Astrocyte (in vitro differentiated cells and primary cell): Measurements from ENCODE around the gene KAT2A. TPM values are rescaled to one million over a fixed set of nuclear protein-coding genes. Genes with fewer than 3 reads are reported as not detected.

ENCODE experiments used
- DNase-seq: peaks from one replicate; pipeline ENCODE4 v3.0.0-alpha.2; 2010; ENCODE audit warnings: low read depth
- FAIRE-seq: peaks from 2 replicates; lab custom pipeline; 2011; peaks lifted over from hg19 to GRCh38; lab: Jason Lieb, UNC
- H2AFZ ChIP-seq: 2 replicates; pipeline ENCODE4 v1.6.0; 2012; ENCODE audit warnings: low read depth, low read length, inconsistent platforms
- H3K27ac ChIP-seq: 2 replicates; pipeline ENCODE4 v1.5.1; 2011; ENCODE audit warnings: low read depth, low read length, inconsistent platforms
- H3K27me3 ChIP-seq: 2 replicates; pipeline ENCODE4 v1.6.0; 2011; ENCODE audit warnings: low read length, inconsistent platforms; ENCODE audit not compliant: insufficient read depth
- H3K36me3 ChIP-seq: 2 replicates; pipeline ENCODE4 v1.5.1; 2011; ENCODE audit warnings: low read length, inconsistent platforms; ENCODE audit not compliant: insufficient read depth
- H3K4me1 ChIP-seq: 2 replicates; pipeline ENCODE4 v1.5.1; 2011; ENCODE audit warnings: low read length, inconsistent platforms; ENCODE audit not compliant: insufficient read depth
- H3K4me2 ChIP-seq: 2 replicates; pipeline ENCODE4 v1.6.0; 2012; ENCODE audit warnings: low read length, inconsistent platforms
- H3K4me3 ChIP-seq: 2 replicates; pipeline ENCODE4 v1.5.1; 2011; ENCODE audit warnings: low read depth, mild to moderate bottlenecking, low read length, inconsistent platforms; ENCODE audit not compliant: insufficient read depth
- H3K79me2 ChIP-seq: 2 replicates; pipeline ENCODE4 v1.6.0; 2012; ENCODE audit warnings: mild to moderate bottlenecking, low read length, inconsistent platforms; ENCODE audit not compliant: insufficient read depth
- H3K9ac ChIP-seq: 2 replicates; pipeline ENCODE4 v1.6.0; 2012; ENCODE audit warnings: mild to moderate bottlenecking, low read length, inconsistent platforms
- H3K9me3 ChIP-seq: 2 replicates; pipeline ENCODE4 v1.5.1; 2012; ENCODE audit warnings: low read depth, mild to moderate bottlenecking, low read length, inconsistent platforms; ENCODE audit not compliant: insufficient read depth
- H4K20me1 ChIP-seq: 2 replicates; pipeline ENCODE4 v1.6.0; 2012; ENCODE audit warnings: low read length, inconsistent platforms; ENCODE audit not compliant: insufficient read depth
- H3K27ac Mint-ChIP-seq: one replicate; pipeline ENCODE4 v1.8.0; 2021; ENCODE audit warnings: mild to moderate bottlenecking, mixed read lengths; ENCODE audit not compliant: unreplicated experiment
- H3K27me3 Mint-ChIP-seq: one replicate; pipeline ENCODE4 v1.8.0; 2021; ENCODE audit warnings: low read depth, mixed read lengths; ENCODE audit not compliant: unreplicated experiment
- H3K36me3 Mint-ChIP-seq: one replicate; pipeline ENCODE4 v1.8.0; 2021; ENCODE audit warnings: low read depth, mixed read lengths; ENCODE audit not compliant: unreplicated experiment
- H3K4me1 Mint-ChIP-seq: one replicate; pipeline ENCODE4 v1.8.0; 2021; ENCODE audit warnings: low read depth, mixed read lengths; ENCODE audit not compliant: unreplicated experiment
- H3K4me3 Mint-ChIP-seq: one replicate; pipeline ENCODE4 v1.8.0; 2021; ENCODE audit warnings: mild to moderate bottlenecking, moderate library complexity, mixed read lengths; ENCODE audit not compliant: unreplicated experiment
- H3K9me3 Mint-ChIP-seq: one replicate; pipeline ENCODE4 v1.8.0; 2021; ENCODE audit warnings: mild to moderate bottlenecking, mixed read lengths; ENCODE audit not compliant: unreplicated experiment
- CTCF ChIP-seq: IDR thresholded peaks from 2 replicates; pipeline ENCODE4 v1.5.1; 2011; ENCODE audit warnings: low read depth, mild to moderate bottlenecking, inconsistent platforms, low read length, moderate library complexity; ENCODE audit not compliant: insufficient read depth
- EZH2 ChIP-seq: IDR thresholded peaks from 2 replicates; pipeline ENCODE4 v1.6.1; 2012; ENCODE audit warnings: mild to moderate bottlenecking, low read length, inconsistent platforms; ENCODE audit not compliant: insufficient read depth
- total RNA-seq: library from RNA; stranded (reverse); gene quantifications from 2 replicates; pipeline ENCODE4 v1.2.1, GENCODE V29; 2021

Gene KAT2A
- total RNA-seq, 1 donor from 2014 or later = 23.6 TPM

- Mint-ChIP-seq H3K27ac (no peak overlapping the region), H3K4me3 (no peak overlapping the region), H3K4me1 (peaks cover 3% of the 10 kb centered on the region), H3K36me3 (peaks cover 4% of the 10 kb centered on the region), H3K9me3 (peaks cover 2% of the 10 kb centered on the region), H3K27me3 (peaks cover 16% of the 10 kb centered on the region)
- Histone ChIP-seq H3K9me3 (no peaks in the 10 kb centered on the region), H3K4me3 (no peak overlapping the region), H3K27ac (no peak overlapping the region), H3K79me2 (no peaks in the 10 kb centered on the region), H3K36me3 (no peaks in the 10 kb centered on the region), H4K20me1 (no peaks in the 10 kb centered on the region), H2AFZ (no peak overlapping the region), H3K4me1 (no peaks in the 10 kb centered on the region), H3K4me2 (no peak overlapping the region), H3K27me3 (peaks cover 3% of the 10 kb centered on the region), H3K9ac (no peak overlapping the region)
- FAIRE-seq (no peak), DNase-seq (no peak)
- TF ChIP-seq EZH2 = no peak
- TF ChIP-seq CTCF = no peak
Measured at GRCh38 chr17:42110301-42111264, 10.6 kb downstream of the KAT2A start.

- Histone ChIP-seq H3K4me3 (no peak overlapping the region), H3K4me1 (no peaks in the 10 kb centered on the region), H3K27me3 (peaks cover 4% of the 10 kb centered on the region), H3K4me2 (no peak overlapping the region), H3K9ac (no peak overlapping the region), H3K27ac (no peak overlapping the region), H2AFZ (no peak overlapping the region), H4K20me1 (no peaks in the 10 kb centered on the region), H3K9me3 (no peaks in the 10 kb centered on the region), H3K36me3 (no peaks in the 10 kb centered on the region), H3K79me2 (no peaks in the 10 kb centered on the region)
- Mint-ChIP-seq H3K27ac (no peak overlapping the region), H3K9me3 (peaks cover 2% of the 10 kb centered on the region), H3K27me3 (peaks cover 24% of the 10 kb centered on the region), H3K36me3 (peaks cover 10% of the 10 kb centered on the region), H3K4me1 (peaks cover 3% of the 10 kb centered on the region), H3K4me3 (no peak overlapping the region)
- no peak for TF ChIP-seq EZH2
- no peak for TF ChIP-seq CTCF
- DNase-seq = no peak
- no peak for FAIRE-seq
Measured at GRCh38 chr17:42109086-42109485, 12.1 kb downstream of the KAT2A start.
